ENCODE results near the gene TADA1.

DNA sequence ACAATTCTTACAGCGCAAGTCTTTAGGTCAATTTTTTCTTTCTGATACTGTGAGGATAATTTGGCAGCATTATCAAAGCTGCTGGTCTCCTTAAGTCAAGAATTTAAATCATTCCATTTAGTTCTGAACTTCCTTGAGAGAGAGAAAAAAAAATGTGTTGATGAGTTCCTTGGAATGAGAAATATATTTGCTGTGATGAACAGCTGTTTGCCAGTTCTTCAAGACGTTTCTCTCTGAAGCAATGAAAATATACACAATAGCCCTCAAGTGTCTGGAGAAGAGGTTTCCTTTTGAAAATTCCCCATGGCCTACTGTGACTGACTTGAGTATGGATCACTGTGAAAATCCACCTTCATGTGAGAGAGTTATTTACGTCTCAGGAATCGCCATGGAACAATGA, 31.0 kb upstream of the TADA1 start:
- TF ChIP-seq EZH2 (IDR thresholded peaks at IDR 0.05; ENCODE audit: low read length, unreplicated experiment) (no peak), CTCF (conservative IDR thresholded peaks at IDR 0.05; ENCODE audit: low read depth, low read length) (no peak)
